Mammary epithelial cell (primary cell): ENCODE data around the gene MYOM3.

Experiments
- CTCF ChIP-seq, 2 donors: IDR thresholded peaks in 1 of 2; conservative IDR thresholded peaks in 1 of 2; 2 replicates each; pipeline ENCODE4 v1.5.1; 2011 to 2012; ENCODE audit warnings: inconsistent platforms in 2 of 2, low read length in 2 of 2, mild to moderate bottlenecking in 2 of 2, control low read depth in 1 of 2, low read depth in 1 of 2; ENCODE audit not compliant: insufficient read depth in 1 of 2; ENCODE audit errors: extremely low read depth in 1 of 2
- EZH2 ChIP-seq: IDR thresholded peaks from 2 replicates; pipeline ENCODE4 v1.6.1; 2012; ENCODE audit warnings: low read length, inconsistent platforms, borderline replicate concordance

DNA sequence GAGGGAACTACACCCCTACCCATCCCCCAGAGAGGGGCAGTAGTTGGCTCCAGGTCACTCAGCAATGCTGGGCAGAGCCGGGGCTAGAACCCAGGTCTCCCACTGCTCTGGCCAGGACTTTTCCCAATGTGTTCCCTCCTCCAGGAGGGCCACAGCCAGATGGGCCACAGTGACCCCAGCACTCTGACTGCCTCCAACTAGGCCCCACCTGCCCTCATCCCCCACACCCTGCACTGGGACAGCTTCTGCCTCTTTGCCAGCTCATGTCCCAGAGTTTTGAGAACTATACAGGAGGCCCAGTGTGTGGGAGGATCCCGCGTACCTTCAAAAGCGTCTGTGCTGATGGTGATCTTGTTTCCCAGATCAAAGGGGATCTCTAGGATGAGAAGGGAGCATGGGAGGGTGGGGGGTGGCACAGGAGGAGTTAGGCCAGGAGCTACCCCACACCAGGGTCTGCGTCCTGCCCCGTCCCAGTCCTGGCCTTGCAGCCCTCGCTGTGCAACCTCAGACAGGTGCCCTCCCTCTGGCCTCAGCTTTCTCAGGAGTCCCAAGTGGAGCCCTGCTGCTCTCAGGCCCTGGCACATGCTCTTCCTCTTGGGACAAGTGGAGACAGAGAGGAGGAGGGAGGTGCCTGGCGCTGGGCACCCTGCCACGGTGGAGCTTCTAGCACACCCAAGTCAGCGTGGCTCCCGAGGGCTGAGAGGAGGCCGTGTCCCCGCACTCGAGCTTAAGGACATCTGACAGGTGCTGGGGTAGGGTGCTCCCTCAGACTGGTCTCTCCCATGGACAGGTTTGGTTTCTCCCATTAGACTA is 22.0 kb downstream of the MYOM3 start:
- TF ChIP-seq EZH2 = no peak
- TF ChIP-seq CTCF (conservative IDR thresholded peaks at IDR 0.05 in 1 of 2, IDR thresholded peaks at IDR 0.05 in 1 of 2; ENCODE audit: extremely low read depth in 1 of 2, insufficient read depth in 1 of 2, low read depth in 1 of 2, low read length in 2 of 2) = no peak
